HCT116 (cell line): ENCODE data around the gene CKB. TPM values are rescaled to one million over a fixed set of nuclear protein-coding genes. Genes with fewer than 3 reads are reported as not detected.

ENCODE experiments used
- ATAC-seq: fragments of 200-7000 bp; cut with Tn5 transposase; 2 replicates; pipeline ENCODE4 v1.9.1; 2020; ENCODE audit warnings: mild to moderate bottlenecking, moderate library complexity
- BruUV-seq: library from RNA; stranded (reverse); fragments of 400-500 nt; replicated peaks from 2 replicates; lab custom pipeline; 2021; lab: Mats Ljungman, UMichigan
- CTCF ChIA-PET: fragments of 300-600 bp; sonication (Branson Sonifier 250); formaldehyde crosslinking; loops from one replicate; lab custom pipeline; 2021; ENCODE audit warnings: antibody characterized with exemption; lab: Charles Lee
- POLR2A ChIA-PET: fragments of 300-600, 350-600 bp; sonication (Branson Sonifier 250); formaldehyde crosslinking; loops from one replicate; lab custom pipeline; 2021; ENCODE audit warnings: antibody characterized with exemption; lab: Charles Lee
- RAD21 ChIA-PET, 2 experiments: fragments of 300-600 bp; sonication (Branson Sonifier 250); formaldehyde crosslinking; loops; one replicate each; lab custom pipeline; 2023; ENCODE audit warnings: low total read pairs in 2 of 2; ENCODE audit not compliant: uncharacterized antibody in 2 of 2, unreplicated experiment in 2 of 2, low non-redundant PET in 1 of 2; lab: Charles Lee
- DNase-seq: peaks from one replicate; pipeline ENCODE4 v3.0.0-alpha.2; 2010; ENCODE audit warnings: low read depth, low spot score
- H2AFZ ChIP-seq: fragments of 200-600 bp; shearing (Covaris generic), sonication (generic); 2 replicates; pipeline ENCODE4 v1.6.1; 2017; ENCODE audit warnings: low read depth, mixed run types, mixed read lengths, antibody characterized with exemption, low read length; ENCODE audit not compliant: poor library complexity, severe bottlenecking
- H3K27ac ChIP-seq: 2 replicates; pipeline ENCODE4 v1.5.1; 2012; ENCODE audit warnings: low read depth, low read length
- H3K27me3 ChIP-seq: fragments of 200-600 bp; sonication (generic); 2 replicates; pipeline ENCODE4 v1.6.1; 2016; ENCODE audit warnings: mixed run types, low read length, mixed read lengths; ENCODE audit not compliant: insufficient read depth
- H3K36me3 ChIP-seq, 2 experiments: fragments of 200-500 bp in 1 of 2; fragments of 200-600 bp in 1 of 2; sonication (Bioruptor generic) in 1 of 2; sonication (generic) in 1 of 2; 2 replicates each; pipeline versions ENCODE4 v1.5.1 to v1.6.1; 2014 to 2016; ENCODE audit warnings: low read length in 2 of 2, inconsistent platforms in 1 of 2, mixed read lengths in 1 of 2, mixed run types in 1 of 2; ENCODE audit not compliant: insufficient read depth in 2 of 2, control insufficient read depth in 1 of 2
- H3K4me1 ChIP-seq, 2 experiments: fragments of 200-600 bp in 1 of 2; sonication (generic) in 1 of 2; 2 replicates each; pipeline versions ENCODE4 v1.5.1 to v1.6.1; 2012 to 2017; ENCODE audit warnings: low read length in 2 of 2, inconsistent platforms in 1 of 2, mild to moderate bottlenecking in 1 of 2, mixed read lengths in 1 of 2, mixed run types in 1 of 2, moderate library complexity in 1 of 2; ENCODE audit not compliant: insufficient read depth in 2 of 2, control insufficient read depth in 1 of 2
- H3K4me2 ChIP-seq: fragments of 200-600 bp; sonication (generic); 2 replicates; pipeline ENCODE4 v1.6.1; 2017; ENCODE audit warnings: mixed run types, low read length, mixed read lengths
- H3K4me3 ChIP-seq, 2 experiments: fragments of 200-600 bp in 1 of 2; sonication (generic) in 1 of 2; replicated peaks in 1 of 2; 2 replicates each; pipeline ENCODE4 v1.5.1; 2011 to 2016; ENCODE audit warnings: low read length in 2 of 2, control low read depth in 1 of 2, low read depth in 1 of 2, mild to moderate bottlenecking in 1 of 2, mixed read lengths in 1 of 2, mixed run types in 1 of 2
- H3K79me2 ChIP-seq: fragments of 200-600 bp; sonication (generic); 2 replicates; pipeline ENCODE4 v1.6.1; 2017; ENCODE audit warnings: mild to moderate bottlenecking, mixed run types, low read length, moderate library complexity, mixed read lengths; ENCODE audit not compliant: insufficient read depth
- H3K9ac ChIP-seq: fragments of 200-600 bp; sonication (generic); 2 replicates; pipeline ENCODE4 v1.6.1; 2016; ENCODE audit warnings: low read length, mixed read lengths
- H3K9me2 ChIP-seq: fragments of 200-600 bp; sonication (generic), shearing (Covaris generic); 2 replicates; pipeline ENCODE4 v1.6.1; 2017; ENCODE audit warnings: mixed run types, mild to moderate bottlenecking, moderate library complexity; ENCODE audit not compliant: insufficient read depth
- H3K9me3 ChIP-seq, 2 experiments: fragments of 200-500 bp in 1 of 2; fragments of 200-600 bp in 1 of 2; sonication (Bioruptor generic) in 1 of 2; sonication (generic) in 1 of 2; 2 replicates each; pipeline ENCODE4 v1.6.1; 2014 to 2017; ENCODE audit warnings: low read length in 2 of 2, mixed read lengths in 2 of 2, inconsistent platforms in 1 of 2, low read depth in 1 of 2, mild to moderate bottlenecking in 1 of 2, mixed run types in 1 of 2, moderate library complexity in 1 of 2; ENCODE audit not compliant: control insufficient read depth in 1 of 2, insufficient read depth in 1 of 2
- H4K20me1 ChIP-seq: fragments of 200-600 bp; sonication (generic), shearing (Covaris generic); 2 replicates; pipeline ENCODE4 v1.6.1; 2017; ENCODE audit warnings: mixed run types, mild to moderate bottlenecking, moderate library complexity; ENCODE audit not compliant: insufficient read depth
- ATF3 ChIP-seq: IDR thresholded peaks from 2 replicates; pipeline ENCODE4 v1.6.1; 2012
- CBX3 ChIP-seq: IDR thresholded peaks from 2 replicates; pipeline ENCODE4 v1.6.1; 2012; ENCODE audit warnings: low read depth
- EGR1 ChIP-seq: IDR thresholded peaks from 2 replicates; pipeline ENCODE4 v1.6.1; 2012; ENCODE audit warnings: low read depth
- ELF1 ChIP-seq: IDR thresholded peaks from 2 replicates; pipeline ENCODE4 v1.6.1; 2012; ENCODE audit warnings: low read depth, borderline replicate concordance
- EZH2 ChIP-seq: fragments of 200-600 bp; sonication (generic); IDR thresholded peaks from 2 replicates; pipeline ENCODE4 v1.6.1; 2017; ENCODE audit warnings: antibody characterized with exemption, mixed run types
- EZH2phosphoT487 ChIP-seq: fragments of 200-600 bp; IDR thresholded peaks from 2 replicates; pipeline ENCODE4 v1.6.1; 2018; ENCODE audit warnings: antibody characterized with exemption, borderline replicate concordance
- FOSL1 ChIP-seq: IDR thresholded peaks from 2 replicates; pipeline ENCODE4 v1.6.1; 2012; ENCODE audit warnings: low read depth
- POLR2A ChIP-seq: IDR thresholded peaks from 2 replicates; pipeline ENCODE4 v1.7.0; 2011; ENCODE audit warnings: borderline replicate concordance; ENCODE audit not compliant: insufficient read depth, insufficient read length; ENCODE audit errors: extremely low read depth
- POLR2AphosphoS5 ChIP-seq: IDR thresholded peaks from 2 replicates; pipeline ENCODE4 v1.6.1; 2011; ENCODE audit warnings: mild to moderate bottlenecking, low read depth, low read length, moderate library complexity
- REST ChIP-seq: IDR thresholded peaks from 2 replicates; pipeline ENCODE4 v1.6.1; 2012; ENCODE audit warnings: low read depth
- SIN3A ChIP-seq: IDR thresholded peaks from 2 replicates; pipeline ENCODE4 v1.6.1; 2012; ENCODE audit warnings: low read depth
- SRF ChIP-seq: IDR thresholded peaks from 2 replicates; pipeline ENCODE4 v1.6.1; 2012; ENCODE audit warnings: low read depth
- ZBTB33 ChIP-seq: IDR thresholded peaks from 2 replicates; pipeline ENCODE4 v1.6.1; 2011; ENCODE audit warnings: mild to moderate bottlenecking, low read length, moderate library complexity; ENCODE audit not compliant: insufficient replicate concordance; ENCODE audit errors: extremely low read depth
- ZFX ChIP-seq: fragments of 450-650 bp; IDR thresholded peaks from 2 replicates; pipeline ENCODE4 v1.6.1; 2017
- ZNF274 ChIP-seq: fragments of 200-500 bp; sonication (Bioruptor generic); IDR thresholded peaks from 2 replicates; pipeline ENCODE4 v1.6.1; 2014; ENCODE audit warnings: mild to moderate bottlenecking, low read depth, low read length, inconsistent platforms
- intact Hi-C: fragments of 100-400 bp; cut with micrococcal nuclease; formaldehyde crosslinking; loops from 2 replicates; pipeline ENCODE4 v1.10.0; 2022
- total RNA-seq: library from RNA; stranded (reverse); gene quantifications from one replicate; pipeline ENCODE4 v1.2.1, GENCODE V29; 2021; ENCODE audit not compliant: unreplicated experiment

Gene CKB
- total RNA-seq, 1 experiment from 2014 or later, result 605 TPM

GRCh38 chr14:103485504-103485903 lies 37.1 kb downstream of the CKB start:
- CTCF ChIA-PET, result no interaction called here
- POLR2A ChIA-PET, result no interaction called here
- peaks cover 22 to 25% of the 10 kb centered on the region in 2 experiments; a peak in 3 of 4 replicates for H3K36me3 ChIP-seq
- TF ChIP-seq POLR2A (no peak), SIN3A (no peak), ATF3 (no peak), ZFX (no peak), CBX3 (no peak), ZNF274 (no peak), ZBTB33 (no peak), FOSL1 (no peak), ELF1 (no peak), REST (no peak), SRF (no peak), EGR1 (no peak), EZH2 (no peak), POLR2AphosphoS5 (no peak), EZH2phosphoT487 (no peak)
- no peaks in the 10 kb centered on the region for H3K4me1 ChIP-seq
- H3K79me2 ChIP-seq, result no peaks in the 10 kb centered on the region
- DNase-seq (no peak), ATAC-seq (no peak)
- H3K27me3 ChIP-seq, result no peaks in the 10 kb centered on the region
- intact Hi-C loops, result no loop called here
- H3K9me3 ChIP-seq, result no peaks in the 10 kb centered on the region
- RAD21 ChIA-PET, result no interaction called here
- H3K4me2 ChIP-seq, result no peak overlapping the region
- no peak overlapping the region for H3K4me3 ChIP-seq
- H3K9ac ChIP-seq, result no peak overlapping the region
- H3K9me2 ChIP-seq, result no peaks in the 10 kb centered on the region
- no peak overlapping the region for H2AFZ ChIP-seq
- H4K20me1 ChIP-seq, result no peaks in the 10 kb centered on the region
- BruUV-seq, result no TSS peak
- no peak overlapping the region for H3K27ac ChIP-seq
